ENCODE data around the gene CRELD1. TPM values are rescaled to one million over a fixed set of nuclear protein-coding genes. Genes with fewer than 3 reads are reported as not detected.

Gene CRELD1
- total RNA-seq, 4 donors from 2014 or later, result 7.1 to 36.8 (median 18.9) TPM

DNA sequence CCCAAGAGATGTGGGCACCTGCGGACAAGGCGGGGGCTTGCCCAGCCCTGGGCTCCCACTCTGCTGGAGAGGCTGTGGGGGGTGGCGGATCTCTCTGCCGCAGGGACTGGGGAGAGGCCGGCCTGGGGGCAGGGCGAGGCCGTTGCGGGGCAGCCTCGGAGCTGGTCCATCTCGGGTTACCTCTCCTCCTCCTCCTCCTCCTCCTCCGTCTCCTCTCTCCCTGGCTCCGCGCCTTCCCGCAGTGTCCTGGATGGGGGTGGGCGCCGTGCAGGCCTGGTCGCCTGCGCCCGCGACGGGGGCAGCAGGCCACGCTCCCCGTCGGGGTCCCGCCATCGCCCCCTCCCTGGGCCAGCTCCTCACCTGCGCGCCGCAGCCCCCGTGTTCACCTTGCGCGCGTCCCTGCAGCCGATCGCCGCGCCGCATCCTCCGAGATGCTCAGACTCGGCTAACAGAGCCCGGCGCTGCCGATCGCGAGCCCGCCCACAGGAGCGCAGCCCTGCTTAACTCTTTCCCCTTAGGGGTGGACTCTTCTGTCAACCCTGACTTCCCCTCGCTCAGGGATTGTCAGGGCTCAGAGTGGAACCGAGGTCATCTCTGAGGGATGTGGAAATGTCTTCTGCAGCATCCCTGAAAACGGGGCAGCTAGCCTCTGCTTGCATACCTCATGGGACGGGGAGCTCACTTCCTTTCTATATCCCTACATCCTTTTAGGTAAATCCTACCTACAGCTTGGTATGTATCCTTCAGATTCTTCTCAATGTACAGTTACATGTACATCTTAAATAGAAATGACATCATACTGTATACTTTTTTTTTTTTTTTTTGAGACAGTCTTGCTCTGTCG is 18.6 kb downstream of the CRELD1 start, which contains the start of gene PRRT3:
Gene PRRT3 (minus strand): TSS at position 447 of the 844 bp plus-strand sequence. CDS start 2,293 bp downstream, outside the sequence.
- H3K4me3 ChIP-seq, result peak within 1 kb of the TSS; percentile 26 to 59 (median 42)
- H3K36me3 ChIP-seq, result no peaks in the 10 kb centered on the region
- intact Hi-C loops (cut with DNase I; ENCODE audit: low total_unique reads) (no loop called here), in situ Hi-C loops (cut with MboI; ENCODE audit: low pct_ligation_motif_present in 1 of 4, low pct_unique_long_range_greater_than_20kb in 1 of 4, low sequenced_read_pairs in 3 of 4) (no loop called here)
- H3K27ac ChIP-seq, result no peak within 1 kb of the TSS
- 4 to 37% methylated on average over 2 to 40 of the region's 52 CpGs for WGBS, 2 donors (ENCODE audit: low coverage in 1 of 2)
- TF ChIP-seq EP300 (IDR thresholded peaks at IDR 0.05; ENCODE audit: low read depth) (no peak), POLR2A (IDR thresholded peaks at IDR 0.05) (no peak), POLR2AphosphoS5 (IDR thresholded peaks at IDR 0.05) (no peak)
- TF ChIP-seq, protein P1, sequence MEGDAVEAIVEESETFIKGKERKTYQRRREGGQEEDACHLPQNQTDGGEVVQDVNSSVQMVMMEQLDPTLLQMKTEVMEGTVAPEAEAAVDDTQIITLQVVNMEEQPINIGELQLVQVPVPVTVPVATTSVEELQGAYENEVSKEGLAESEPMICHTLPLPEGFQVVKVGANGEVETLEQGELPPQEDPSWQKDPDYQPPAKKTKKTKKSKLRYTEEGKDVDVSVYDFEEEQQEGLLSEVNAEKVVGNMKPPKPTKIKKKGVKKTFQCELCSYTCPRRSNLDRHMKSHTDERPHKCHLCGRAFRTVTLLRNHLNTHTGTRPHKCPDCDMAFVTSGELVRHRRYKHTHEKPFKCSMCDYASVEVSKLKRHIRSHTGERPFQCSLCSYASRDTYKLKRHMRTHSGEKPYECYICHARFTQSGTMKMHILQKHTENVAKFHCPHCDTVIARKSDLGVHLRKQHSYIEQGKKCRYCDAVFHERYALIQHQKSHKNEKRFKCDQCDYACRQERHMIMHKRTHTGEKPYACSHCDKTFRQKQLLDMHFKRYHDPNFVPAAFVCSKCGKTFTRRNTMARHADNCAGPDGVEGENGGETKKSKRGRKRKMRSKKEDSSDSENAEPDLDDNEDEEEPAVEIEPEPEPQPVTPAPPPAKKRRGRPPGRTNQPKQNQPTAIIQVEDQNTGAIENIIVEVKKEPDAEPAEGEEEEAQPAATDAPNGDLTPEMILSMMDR (IDR thresholded peaks at IDR 0.05), result no peak
- DNase-seq, result peak; percentile 34
- peaks cover 9 to 21% (median 17%) of the 10 kb centered on the region in 4 donors for H3K4me1 ChIP-seq
- no peaks in the 10 kb centered on the region for H3K27me3 ChIP-seq
- no peaks in the 10 kb centered on the region for H3K9me3 ChIP-seq

DNA sequence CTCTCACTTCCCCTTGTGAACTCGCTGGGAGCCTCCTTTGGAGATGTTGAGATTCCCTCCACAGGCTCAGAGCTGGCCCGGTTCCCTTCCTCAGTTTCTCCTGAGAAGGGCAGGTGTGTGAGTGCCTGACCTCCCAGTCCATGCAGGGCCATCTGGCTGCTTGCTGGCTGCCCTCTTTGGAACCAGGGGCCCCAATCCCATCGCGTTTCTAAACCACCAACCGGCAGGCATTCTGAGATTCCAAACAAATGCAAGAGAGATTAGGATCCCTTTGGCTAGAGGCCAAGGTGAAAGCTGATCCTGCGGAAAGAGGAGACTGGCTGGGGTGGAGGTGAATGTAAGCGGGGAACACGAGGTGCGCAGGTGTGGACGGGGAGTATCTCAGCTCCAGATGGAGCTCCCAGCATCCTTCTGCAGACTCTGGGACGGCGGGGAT is 21.5 kb downstream of the CRELD1 start:
- in situ Hi-C loops (cut with MboI; ENCODE audit: low pct_ligation_motif_present in 1 of 4, low pct_unique_long_range_greater_than_20kb in 1 of 4, low sequenced_read_pairs in 3 of 4) (no loop called here), intact Hi-C loops (cut with DNase I; ENCODE audit: low total_unique reads) (no loop called here)
- TF ChIP-seq POLR2A (IDR thresholded peaks at IDR 0.05), result no peak
- TF ChIP-seq POLR2AphosphoS5 (IDR thresholded peaks at IDR 0.05), result no peak
- TF ChIP-seq, protein P1 (IDR thresholded peaks at IDR 0.05), result no peak
- no peak for TF ChIP-seq EP300 (IDR thresholded peaks at IDR 0.05; ENCODE audit: low read depth)
- no peaks in the 10 kb centered on the region for H3K27me3 ChIP-seq
- 69 to 80% methylated on average over 10 to 12 of the region's 12 CpGs for WGBS, 2 donors (ENCODE audit: low coverage in 1 of 2)
- no peak overlapping the region for H3K4me3 ChIP-seq
- H3K9me3 ChIP-seq, result no peaks in the 10 kb centered on the region
- peaks cover 6 to 11% (median 9%) of the 10 kb centered on the region in 4 donors for H3K4me1 ChIP-seq
- H3K27ac ChIP-seq, result no peak overlapping the region
- no peaks in the 10 kb centered on the region for H3K36me3 ChIP-seq
- DNase-seq, result no peak

GRCh38 chr3:9955611-9956352 is 22.1 kb downstream of the CRELD1 start:
- no peaks in the 10 kb centered on the region for H3K36me3 ChIP-seq
- intact Hi-C loops (cut with DNase I; ENCODE audit: low total_unique reads) (no loop called here), in situ Hi-C loops (cut with MboI; ENCODE audit: low pct_ligation_motif_present in 1 of 4, low pct_unique_long_range_greater_than_20kb in 1 of 4, low sequenced_read_pairs in 3 of 4) (no loop called here)
- H3K27me3 ChIP-seq, result no peaks in the 10 kb centered on the region
- peak overlapping the region in 3 of 4 donors; percentile 2 to 37 (median 8) for H3K27ac ChIP-seq
- peaks cover 6 to 11% (median 9%) of the 10 kb centered on the region in 4 donors for H3K4me1 ChIP-seq
- WGBS, 2 donors (ENCODE audit: low coverage in 1 of 2), result 80% methylated on average over 5 of the region's 5 CpGs; no CpG with 5 or more reads in 1 of the 2 donors
- no peaks in the 10 kb centered on the region for H3K9me3 ChIP-seq
- no peak for DNase-seq
- no peak for TF ChIP-seq EP300 (IDR thresholded peaks at IDR 0.05; ENCODE audit: low read depth)
- peak in 1 of 3 donors; percentile 14 for TF ChIP-seq POLR2AphosphoS5 (IDR thresholded peaks at IDR 0.05)
- H3K4me3 ChIP-seq, result no peak overlapping the region

DNA sequence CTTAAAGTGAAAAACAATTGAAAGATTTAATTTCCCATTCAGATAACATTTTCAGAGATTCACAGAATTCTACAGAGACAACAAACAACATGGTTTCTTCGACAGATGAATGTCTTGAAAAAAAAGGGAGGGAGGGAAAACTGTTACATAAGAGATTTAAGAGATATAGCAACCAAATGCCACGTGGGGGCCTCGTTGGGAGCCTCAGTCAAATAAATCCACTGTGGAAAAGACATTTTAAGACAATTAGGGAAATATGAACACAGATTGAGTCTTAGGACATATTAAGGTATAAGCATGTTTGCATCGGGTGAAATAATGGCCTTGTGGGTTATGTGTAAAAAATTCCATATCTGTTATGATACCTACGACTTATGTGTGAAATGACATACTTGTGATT is 23.6 kb downstream of the CRELD1 start:
- intact Hi-C loops (cut with DNase I; ENCODE audit: low total_unique reads) (no loop called here), in situ Hi-C loops (cut with MboI; ENCODE audit: low pct_ligation_motif_present in 1 of 4, low pct_unique_long_range_greater_than_20kb in 1 of 4, low sequenced_read_pairs in 3 of 4) (no loop called here)
- no peak for DNase-seq
- Histone ChIP-seq H3K27ac (no peak overlapping the region), H3K36me3 (no peaks in the 10 kb centered on the region), H3K9me3 (no peaks in the 10 kb centered on the region), H3K4me3 (no peak overlapping the region), H3K27me3 (no peaks in the 10 kb centered on the region), H3K4me1 (peaks cover 0 to 3% (median 1%) of the 10 kb centered on the region in 4 donors)
- 52 to 59% methylated on average over 4 to 5 of the region's 5 CpGs for WGBS, 2 donors (ENCODE audit: low coverage in 1 of 2)
- TF ChIP-seq, protein P1 (IDR thresholded peaks at IDR 0.05), result no peak
- no peak for TF ChIP-seq POLR2A (IDR thresholded peaks at IDR 0.05)
- TF ChIP-seq POLR2AphosphoS5 (IDR thresholded peaks at IDR 0.05), result no peak

All from transverse colon (tissue), 4 donors.